Lower lobe of right lung (tissue), 1 donor: ENCODE measurements around the gene GNB3. TPM values are rescaled to one million over a fixed set of nuclear protein-coding genes. Genes with fewer than 3 reads are reported as not detected.

ENCODE experiments used
- total RNA-seq: library from RNA; stranded (reverse); fragmentation: NEBNext Ultra II Directional; extraction: Animal tissue kit (Norgen Biotek cat#: 25700); gene quantifications from one replicate; pipeline ENCODE4 v1.2.1, GENCODE V29; 2021
- donor health status: DM: no; HTN: yes; CAD: no; lungs with severe emphysema.

GNB3 gene
- total RNA-seq, 1 donor from 2014 or later = 1.0 TPM

Other genes starting within 250 kb of the GNB3 start
- 169 TPM for gene CHD4, start 233.5 kb upstream of the GNB3 start, total RNA-seq
- gene LPAR5, start 205.0 kb upstream of the GNB3 start, total RNA-seq = 3.8 TPM
- gene ACRBP, start 193.5 kb upstream of the GNB3 start, total RNA-seq = 7.2 TPM
- gene ING4, start 177.8 kb upstream of the GNB3 start, total RNA-seq = 41.3 TPM
- 48.7 TPM for gene ZNF384, start 151.6 kb upstream of the GNB3 start, total RNA-seq
- 0.18 TPM for gene PIANP, start 140.1 kb upstream of the GNB3 start, total RNA-seq
- gene COPS7A, start 116.9 kb upstream of the GNB3 start, total RNA-seq = 55.1 TPM
- 108 TPM for gene MLF2, start 87.8 kb upstream of the GNB3 start, total RNA-seq
- 267 TPM for gene PTMS, start 74.6 kb upstream of the GNB3 start, total RNA-seq
- 2.1 TPM for gene LAG3, start 68.4 kb upstream of the GNB3 start, total RNA-seq
- gene CD4, start 51.4 kb upstream of the GNB3 start, total RNA-seq = 80.3 TPM
- gene GPR162, start 19.1 kb upstream of the GNB3 start, total RNA-seq = 21.5 TPM
- 7.0 TPM for gene P3H3, start 12.5 kb upstream of the GNB3 start, total RNA-seq
- gene CDCA3, start 10.4 kb downstream of the GNB3 start, total RNA-seq = 2.9 TPM
- gene USP5, start 11.2 kb downstream of the GNB3 start, total RNA-seq = 58.6 TPM
- 278 TPM for gene TPI1, start 26.6 kb downstream of the GNB3 start, total RNA-seq
- gene SPSB2, start 32.4 kb downstream of the GNB3 start, total RNA-seq = 25.5 TPM
- gene LRRC23, start 63.9 kb downstream of the GNB3 start, total RNA-seq = 26.6 TPM
- 41.9 TPM for gene ENO2, start 73.7 kb downstream of the GNB3 start, total RNA-seq
- gene ATN1, start 87.0 kb downstream of the GNB3 start, total RNA-seq = 123 TPM
- not detected for gene RNU7-1, start 102.9 kb downstream of the GNB3 start, total RNA-seq
- 181 TPM for gene C12orf57, start 103.1 kb downstream of the GNB3 start, total RNA-seq
- gene PTPN6, start 110.4 kb downstream of the GNB3 start, total RNA-seq = 209 TPM
- gene PHB2, start 129.7 kb downstream of the GNB3 start, total RNA-seq = 138 TPM
- gene EMG1, start 130.0 kb downstream of the GNB3 start, total RNA-seq = 39.6 TPM
- 67.7 TPM for gene LPCAT3, start 177.6 kb downstream of the GNB3 start, total RNA-seq
- gene C1S, start 219.8 kb downstream of the GNB3 start, total RNA-seq = 280 TPM